SU-DHL-6 (cell line): ENCODE data around the gene ACTL10.

Experiments used
- H2AFZ ChIP-seq: fragments of 200-600 bp; sonication (generic); 2 replicates; pipeline ENCODE4 v1.6.1; 2014; ENCODE audit warnings: low read depth, mild to moderate bottlenecking, moderate library complexity, mixed read lengths, antibody characterized with exemption, low read length; ENCODE audit not compliant: severe bottlenecking
- H3F3A ChIP-seq: fragments of 200-600 bp; shearing (Covaris generic); 2 replicates; pipeline ENCODE4 v1.6.0; 2016; ENCODE audit warnings: antibody characterized with exemption, mild to moderate bottlenecking; ENCODE audit not compliant: insufficient read depth
- H3K27ac ChIP-seq: fragments of 200-600 bp; sonication (generic); 2 replicates; pipeline ENCODE4 v1.5.1; 2016; ENCODE audit warnings: low read depth, mild to moderate bottlenecking, low read length, moderate library complexity, mixed read lengths
- H3K27me3 ChIP-seq: fragments of 200-600 bp; sonication (generic), shearing (Covaris generic); 2 replicates; pipeline ENCODE4 v1.6.0; 2014; ENCODE audit warnings: mild to moderate bottlenecking, low read length
- H3K36me3 ChIP-seq: fragments of 200-600 bp; sonication (generic); 2 replicates; pipeline ENCODE4 v1.6.1; 2014; ENCODE audit warnings: mild to moderate bottlenecking, low read length, mixed read lengths
- H3K4me2 ChIP-seq: fragments of 300-600, 200-600 bp; shearing (Covaris generic), sonication (generic); 2 replicates; pipeline ENCODE4 v1.6.0; 2014; ENCODE audit warnings: low read length, low read depth, mild to moderate bottlenecking; ENCODE audit not compliant: poor library complexity, severe bottlenecking
- H3K4me3 ChIP-seq: fragments of 200-600 bp; sonication (generic); 2 replicates; pipeline ENCODE4 v1.5.1; 2014; ENCODE audit warnings: antibody characterized with exemption, low read length, mild to moderate bottlenecking, mixed read lengths; ENCODE audit not compliant: insufficient read depth, poor library complexity, severe bottlenecking
- H3K79me2 ChIP-seq: fragments of 200-600 bp; sonication (generic); 2 replicates; pipeline ENCODE4 v1.6.1; 2014; ENCODE audit warnings: mild to moderate bottlenecking, low read length, moderate library complexity; ENCODE audit not compliant: insufficient read depth
- H3K9ac ChIP-seq: fragments of 200-600 bp; sonication (generic); 2 replicates; pipeline ENCODE4 v1.7.0; 2014; ENCODE audit warnings: mild to moderate bottlenecking, low read length
- H3K9me2 ChIP-seq: fragments of 200-600 bp; sonication (generic); replicated peaks from 2 replicates; pipeline ENCODE4 v1.6.1; 2014; ENCODE audit warnings: low read length; ENCODE audit not compliant: insufficient read depth
- H3K9me3 ChIP-seq: fragments of 200-600 bp; sonication (generic); 2 replicates; pipeline ENCODE4 v1.6.1; 2014; ENCODE audit warnings: low read length, mixed read lengths; ENCODE audit not compliant: insufficient read depth
- H4K20me1 ChIP-seq: fragments of 200-600 bp; sonication (generic); 2 replicates; pipeline ENCODE4 v1.6.1; 2014; ENCODE audit warnings: low read depth, mild to moderate bottlenecking, antibody characterized with exemption, low read length, moderate library complexity, mixed read lengths
- CTCF ChIP-seq: fragments of 200-600 bp; sonication (generic); IDR thresholded peaks from one replicate; pipeline ENCODE4 v1.5.1; 2017; ENCODE audit warnings: antibody characterized with exemption, mild to moderate bottlenecking, low read length, moderate library complexity; ENCODE audit not compliant: insufficient read depth, poor library complexity, severe bottlenecking
- EZH2phosphoT487 ChIP-seq: fragments of 200-600 bp; sonication (generic), shearing (Covaris generic); conservative IDR thresholded peaks from 2 replicates; pipeline ENCODE4 v1.6.1; 2018; ENCODE audit warnings: mild to moderate bottlenecking, antibody characterized with exemption, low read length, moderate library complexity, mixed read lengths

The ACTL10 gene

DNA sequence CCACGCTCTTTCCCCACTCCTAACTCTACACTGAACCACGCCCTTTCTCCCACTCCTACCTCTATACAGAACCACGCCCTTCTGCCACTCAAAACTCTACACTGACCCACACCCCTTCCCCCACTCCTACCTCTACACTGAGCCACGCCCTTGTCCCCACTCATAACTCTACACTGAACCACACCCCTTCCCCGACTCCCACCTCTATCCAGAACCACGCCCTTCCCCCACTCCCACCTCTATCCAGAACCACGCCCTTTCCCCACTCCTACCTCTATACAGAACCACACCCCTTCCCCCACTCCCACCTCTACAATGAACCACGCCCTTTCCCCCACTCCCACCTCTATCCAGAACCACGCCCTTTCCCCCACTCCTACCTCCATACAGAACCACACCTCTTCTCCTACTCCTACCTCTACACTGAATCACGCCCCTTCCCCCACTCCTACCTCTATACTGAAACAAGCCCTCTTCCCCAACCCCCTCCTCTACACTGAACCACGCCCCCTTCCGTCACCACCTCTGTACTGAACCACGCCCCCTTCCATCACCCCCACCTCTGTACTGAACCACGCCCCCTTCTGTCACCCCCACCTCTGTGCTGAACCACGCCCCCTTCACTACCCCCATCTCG, 43.3 kb downstream of the ACTL10 start:
- Histone ChIP-seq H3K27me3 (no peaks in the 10 kb centered on the region), H3K9ac (no peak overlapping the region), H2AFZ (no peak overlapping the region), H3K27ac (no peak overlapping the region), H3F3A (peaks cover 5% of the 10 kb centered on the region; the same call in 1 of the 2 replicates), H4K20me1 (no peaks in the 10 kb centered on the region), H3K4me2 (no peak overlapping the region), H3K9me3 (no peaks in the 10 kb centered on the region), H3K36me3 (no peaks in the 10 kb centered on the region), H3K79me2 (no peaks in the 10 kb centered on the region), H3K9me2 (no peaks in the 10 kb centered on the region), H3K4me3 (no peak overlapping the region)
- TF ChIP-seq EZH2phosphoT487: no peak
- TF ChIP-seq CTCF: no peak

GRCh38 chr20:33710681-33711445, 44.1 kb downstream of the ACTL10 start:
- H3K4me2 ChIP-seq: no peak overlapping the region
- H3F3A ChIP-seq: peaks cover 5% of the 10 kb centered on the region; the same call in 1 of the 2 replicates
- H3K27me3 ChIP-seq: no peaks in the 10 kb centered on the region
- TF ChIP-seq EZH2phosphoT487 (no peak), CTCF (no peak)
- H3K9me2 ChIP-seq: no peaks in the 10 kb centered on the region
- H2AFZ ChIP-seq: no peak overlapping the region
- no peaks in the 10 kb centered on the region for H3K36me3 ChIP-seq
- H3K4me3 ChIP-seq: no peak overlapping the region
- H3K27ac ChIP-seq: no peak overlapping the region
- no peaks in the 10 kb centered on the region for H3K9me3 ChIP-seq
- no peak overlapping the region for H3K9ac ChIP-seq
- H3K79me2 ChIP-seq: no peaks in the 10 kb centered on the region
- no peaks in the 10 kb centered on the region for H4K20me1 ChIP-seq

- Histone ChIP-seq H3K79me2 (peaks cover 1% of the 10 kb centered on the region; the same call in 1 of the 2 replicates), H3K4me2 (no peak overlapping the region)
- no peak for TF ChIP-seq EZH2phosphoT487
- TF ChIP-seq CTCF: no peak
Observed at GRCh38 chr20:33711446-33711738, 44.6 kb downstream of the ACTL10 start.

More at GRCh38 chr20:33711446-33711738, 44.6 kb downstream of the ACTL10 start:
- Histone ChIP-seq H3K27ac (no peak overlapping the region), H3K9me2 (no peaks in the 10 kb centered on the region), H3K4me3 (no peak overlapping the region), H3F3A (peaks cover 5% of the 10 kb centered on the region; the same call in 1 of the 2 replicates), H3K27me3 (no peaks in the 10 kb centered on the region), H3K9me3 (no peaks in the 10 kb centered on the region), H4K20me1 (no peaks in the 10 kb centered on the region), H2AFZ (no peak overlapping the region), H3K36me3 (no peaks in the 10 kb centered on the region), H3K9ac (no peak overlapping the region)
